Measurements from ENCODE around the gene PTPRD. TPM values are rescaled to one million over a fixed set of nuclear protein-coding genes. Genes with fewer than 3 reads are reported as not detected.

The PTPRD gene
- total RNA-seq, 1 experiment from 2014 or later = 70.1 TPM

- Histone ChIP-seq H3K27me3 (replicated peaks; ENCODE audit: control insufficient read depth, insufficient read depth, low read length) (no peaks in the 10 kb centered on the region), H3K36me3 (ENCODE audit: control insufficient read depth, insufficient read depth, low read length) (no peaks in the 10 kb centered on the region), H3K9me3 (no peaks in the 10 kb centered on the region), H3K4me3 (ENCODE audit: low read depth, low read length) (no peak overlapping the region), H3K4me1 (no peaks in the 10 kb centered on the region)
- Mint-ChIP-seq H3K4me1 (ENCODE audit: low read depth, unreplicated experiment) (no peaks in the 10 kb centered on the region), H3K4me3 (ENCODE audit: unreplicated experiment) (no peak overlapping the region), H3K27ac (ENCODE audit: unreplicated experiment) (no peak overlapping the region), H3K27me3 (ENCODE audit: insufficient read depth, unreplicated experiment) (peaks cover 1% of the 10 kb centered on the region), H3K36me3 (ENCODE audit: insufficient read depth, unreplicated experiment) (no peaks in the 10 kb centered on the region), H3K9me3 (ENCODE audit: unreplicated experiment) (no peaks in the 10 kb centered on the region)
- TF ChIP-seq CTCF (IDR thresholded peaks at IDR 0.05; ENCODE audit: insufficient read depth in 1 of 2, low read depth in 1 of 2, low read length in 1 of 2, severe bottlenecking in 1 of 2, unreplicated experiment in 1 of 2) = no peak
- BruUV-seq (replicated peaks) = no TSS peak
- intact Hi-C loops (cut with micrococcal nuclease; ENCODE audit: unreplicated experiment) = no loop called here
- no peak for DNase-seq
- ChIA-PET POLR2A (no interaction called here), CTCF (no interaction called here)
These were observed 1389.6 kb downstream of the PTPRD start for GRCh38 chr9:9223175-9223574.

GRCh38 chr9:9222730-9223129, 1390.1 kb downstream of the PTPRD start:
- no TSS peak for BruUV-seq (replicated peaks)

GRCh38 chr9:9216934-9217333, 1395.9 kb downstream of the PTPRD start:
- POLR2A ChIA-PET = no interaction called here
- no peaks in the 10 kb centered on the region for H3K4me1 Mint-ChIP-seq (ENCODE audit: low read depth, unreplicated experiment)
- H3K4me1 ChIP-seq = no peaks in the 10 kb centered on the region
- H3K4me3 Mint-ChIP-seq (ENCODE audit: unreplicated experiment) = no peak overlapping the region
- H3K9me3 ChIP-seq = no peaks in the 10 kb centered on the region
- H3K9me3 Mint-ChIP-seq (ENCODE audit: unreplicated experiment) = no peaks in the 10 kb centered on the region
- H3K27me3 Mint-ChIP-seq (ENCODE audit: insufficient read depth, unreplicated experiment) = peaks cover 3% of the 10 kb centered on the region
- H3K36me3 Mint-ChIP-seq (ENCODE audit: insufficient read depth, unreplicated experiment) = no peaks in the 10 kb centered on the region
- H3K36me3 ChIP-seq (ENCODE audit: control insufficient read depth, insufficient read depth, low read length) = no peaks in the 10 kb centered on the region
- H3K27ac Mint-ChIP-seq (ENCODE audit: unreplicated experiment) = no peak overlapping the region
- no TSS peak for BruUV-seq (replicated peaks)
- intact Hi-C loops (cut with micrococcal nuclease; ENCODE audit: unreplicated experiment) = no loop called here
- no peak for TF ChIP-seq CTCF (IDR thresholded peaks at IDR 0.05; ENCODE audit: insufficient read depth in 1 of 2, low read depth in 1 of 2, low read length in 1 of 2, severe bottlenecking in 1 of 2, unreplicated experiment in 1 of 2)
- CTCF ChIA-PET = no interaction called here
- no peak for DNase-seq
- no peaks in the 10 kb centered on the region for H3K27me3 ChIP-seq (replicated peaks; ENCODE audit: control insufficient read depth, insufficient read depth, low read length)
- H3K4me3 ChIP-seq (ENCODE audit: low read depth, low read length) = no peak overlapping the region

More at GRCh38 chr9:9222730-9223129, 1390.1 kb downstream of the PTPRD start:
- intact Hi-C loops (cut with micrococcal nuclease; ENCODE audit: unreplicated experiment) = no loop called here
- Mint-ChIP-seq H3K27me3 (ENCODE audit: insufficient read depth, unreplicated experiment) (peaks cover 3% of the 10 kb centered on the region), H3K27ac (ENCODE audit: unreplicated experiment) (no peak overlapping the region), H3K9me3 (ENCODE audit: unreplicated experiment) (no peaks in the 10 kb centered on the region), H3K36me3 (ENCODE audit: insufficient read depth, unreplicated experiment) (no peaks in the 10 kb centered on the region), H3K4me3 (ENCODE audit: unreplicated experiment) (no peak overlapping the region), H3K4me1 (ENCODE audit: low read depth, unreplicated experiment) (no peaks in the 10 kb centered on the region)
- ChIA-PET POLR2A (no interaction called here), CTCF (no interaction called here)
- Histone ChIP-seq H3K36me3 (ENCODE audit: control insufficient read depth, insufficient read depth, low read length) (no peaks in the 10 kb centered on the region), H3K4me1 (no peaks in the 10 kb centered on the region), H3K4me3 (ENCODE audit: low read depth, low read length) (no peak overlapping the region), H3K9me3 (no peaks in the 10 kb centered on the region), H3K27me3 (replicated peaks; ENCODE audit: control insufficient read depth, insufficient read depth, low read length) (no peaks in the 10 kb centered on the region)
- no peak for DNase-seq
- no peak for TF ChIP-seq CTCF (IDR thresholded peaks at IDR 0.05; ENCODE audit: insufficient read depth in 1 of 2, low read depth in 1 of 2, low read length in 1 of 2, severe bottlenecking in 1 of 2, unreplicated experiment in 1 of 2)
